DOHH2 (cell line): Measurements from ENCODE around the gene HTR4.

ENCODE experiments used
- H3F3A ChIP-seq: fragments of 200-600 bp; sonication (generic), shearing (Covaris generic); 2 replicates; pipeline ENCODE4 v1.6.0; 2016; ENCODE audit warnings: antibody characterized with exemption, mild to moderate bottlenecking; ENCODE audit not compliant: control insufficient read depth, insufficient read depth
- H3K27ac ChIP-seq: fragments of 200-600 bp; sonication (generic); 2 replicates; pipeline ENCODE4 v1.5.1; 2014; ENCODE audit warnings: low read depth, mild to moderate bottlenecking, low read length, moderate library complexity
- H3K27me3 ChIP-seq: fragments of 200-600 bp; sonication (generic); 2 replicates; pipeline ENCODE4 v1.6.1; 2014; ENCODE audit warnings: mild to moderate bottlenecking, low read length, mixed read lengths; ENCODE audit not compliant: control insufficient read depth
- H3K36me3 ChIP-seq: fragments of 200-600 bp; sonication (generic); 2 replicates; pipeline ENCODE4 v1.6.1; 2014; ENCODE audit warnings: mild to moderate bottlenecking, low read length, moderate library complexity, mixed read lengths; ENCODE audit not compliant: control insufficient read depth
- H3K4me1 ChIP-seq: fragments of 200-600 bp; sonication (generic); 2 replicates; pipeline ENCODE4 v1.6.1; 2014; ENCODE audit warnings: mild to moderate bottlenecking, low read length, mixed read lengths; ENCODE audit not compliant: control insufficient read depth
- H3K4me2 ChIP-seq: fragments of 200-600 bp; sonication (generic); 2 replicates; pipeline ENCODE4 v1.6.0; 2014; ENCODE audit warnings: mild to moderate bottlenecking, low read length, moderate library complexity
- H3K4me3 ChIP-seq: fragments of 200-600 bp; sonication (generic); 2 replicates; pipeline ENCODE4 v1.5.1; 2014; ENCODE audit warnings: mild to moderate bottlenecking, low read length, mixed read lengths
- H3K79me2 ChIP-seq: fragments of 200-600 bp; sonication (generic); 2 replicates; pipeline ENCODE4 v1.6.1; 2014; ENCODE audit warnings: mild to moderate bottlenecking, low read length, mixed read lengths; ENCODE audit not compliant: control insufficient read depth
- H3K9me2 ChIP-seq: fragments of 200-600 bp; sonication (generic); replicated peaks from 2 replicates; pipeline ENCODE4 v1.6.1; 2014; ENCODE audit warnings: mild to moderate bottlenecking, low read length, mixed read lengths; ENCODE audit not compliant: control insufficient read depth
- H3K9me3 ChIP-seq: fragments of 200-600 bp; sonication (generic); 2 replicates; pipeline ENCODE4 v1.6.1; 2014; ENCODE audit warnings: antibody characterized with exemption, low read length, mixed read lengths; ENCODE audit not compliant: control insufficient read depth, insufficient read depth
- H4K20me1 ChIP-seq: fragments of 200-600 bp; sonication (generic); 2 replicates; pipeline ENCODE4 v1.6.0; 2014; ENCODE audit warnings: low read depth, mild to moderate bottlenecking, antibody characterized with exemption, low read length, moderate library complexity; ENCODE audit not compliant: control insufficient read depth, insufficient read depth
- CTCF ChIP-seq: fragments of 200-600 bp; sonication (generic); IDR thresholded peaks from one replicate; pipeline ENCODE4 v1.5.1; 2014; ENCODE audit warnings: antibody characterized with exemption, mild to moderate bottlenecking, low read depth, low read length; ENCODE audit not compliant: poor library complexity, severe bottlenecking
- EZH2phosphoT487 ChIP-seq: fragments of 200-600 bp; sonication (generic); IDR thresholded peaks from 2 replicates; pipeline ENCODE4 v1.6.1; 2017; ENCODE audit warnings: borderline replicate concordance, mild to moderate bottlenecking, antibody characterized with exemption, low read length, moderate library complexity, mixed read lengths

HTR4 gene

GRCh38 chr5:148491793-148492184 lies 162.5 kb downstream of the HTR4 start:
- Histone ChIP-seq H3K27me3 (peaks cover 3% of the 10 kb centered on the region; the same call in 1 of the 2 replicates), H3K9me2 (no peaks in the 10 kb centered on the region), H3K36me3 (no peaks in the 10 kb centered on the region), H4K20me1 (no peaks in the 10 kb centered on the region), H3F3A (no peaks in the 10 kb centered on the region), H3K9me3 (no peaks in the 10 kb centered on the region), H3K79me2 (no peaks in the 10 kb centered on the region), H3K4me3 (no peak overlapping the region), H3K27ac (no peak overlapping the region), H3K4me2 (no peak overlapping the region), H3K4me1 (no peaks in the 10 kb centered on the region)
- TF ChIP-seq CTCF = no peak
- no peak for TF ChIP-seq EZH2phosphoT487

GRCh38 chr5:148491015-148491792 lies 163.1 kb downstream of the HTR4 start:
- no peak for TF ChIP-seq CTCF
- no peaks in the 10 kb centered on the region for H3K9me2 ChIP-seq
- H3K36me3 ChIP-seq = no peaks in the 10 kb centered on the region
- no peaks in the 10 kb centered on the region for H4K20me1 ChIP-seq
- H3K27ac ChIP-seq = no peak overlapping the region
- peaks cover 3% of the 10 kb centered on the region; the same call in 1 of the 2 replicates for H3K27me3 ChIP-seq
- H3K79me2 ChIP-seq = no peaks in the 10 kb centered on the region
- no peak overlapping the region for H3K4me3 ChIP-seq
- H3K4me2 ChIP-seq = no peak overlapping the region
- H3K4me1 ChIP-seq = no peaks in the 10 kb centered on the region
- H3K9me3 ChIP-seq = no peaks in the 10 kb centered on the region
- no peaks in the 10 kb centered on the region for H3F3A ChIP-seq

GRCh38 chr5:148488757-148489156 lies 165.6 kb downstream of the HTR4 start:
- no peaks in the 10 kb centered on the region for H4K20me1 ChIP-seq
- H3K79me2 ChIP-seq = no peaks in the 10 kb centered on the region
- H3K36me3 ChIP-seq = no peaks in the 10 kb centered on the region
- no peak for TF ChIP-seq CTCF
- TF ChIP-seq EZH2phosphoT487 = no peak
- H3K4me3 ChIP-seq = no peak overlapping the region
- peaks cover 3% of the 10 kb centered on the region; the same call in 1 of the 2 replicates for H3K27me3 ChIP-seq
- H3F3A ChIP-seq = no peaks in the 10 kb centered on the region
- no peak overlapping the region for H3K27ac ChIP-seq
- H3K9me3 ChIP-seq = no peaks in the 10 kb centered on the region
- H3K4me2 ChIP-seq = no peak overlapping the region
- no peaks in the 10 kb centered on the region for H3K4me1 ChIP-seq
- no peaks in the 10 kb centered on the region for H3K9me2 ChIP-seq
